ENCODE results near the gene CHST12.

CHST12 gene

DNA sequence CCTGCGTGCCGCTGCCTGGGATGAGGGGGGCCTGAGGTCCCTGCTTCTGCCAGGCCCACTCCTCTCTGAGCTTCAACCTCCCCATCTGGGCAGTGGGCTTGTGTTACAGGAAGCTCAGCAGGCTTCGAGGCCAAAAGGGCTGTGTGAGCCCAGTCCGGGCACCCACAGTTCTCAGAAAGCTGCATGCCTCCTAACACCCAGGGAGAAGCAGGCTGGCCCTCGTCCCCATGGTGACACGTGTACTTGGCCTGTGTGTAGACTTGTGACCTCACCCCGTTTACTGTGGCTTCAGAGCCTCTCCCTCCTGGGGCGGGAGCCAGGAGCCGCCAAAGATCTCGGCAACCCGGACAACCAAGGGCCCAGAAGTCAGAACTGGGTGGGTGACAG lies 75.0 kb downstream of the CHST12 start:
- DNase-seq (ENCODE audit: low read depth in 2 of 2, low spot score in 1 of 2), result no peak

DNA sequence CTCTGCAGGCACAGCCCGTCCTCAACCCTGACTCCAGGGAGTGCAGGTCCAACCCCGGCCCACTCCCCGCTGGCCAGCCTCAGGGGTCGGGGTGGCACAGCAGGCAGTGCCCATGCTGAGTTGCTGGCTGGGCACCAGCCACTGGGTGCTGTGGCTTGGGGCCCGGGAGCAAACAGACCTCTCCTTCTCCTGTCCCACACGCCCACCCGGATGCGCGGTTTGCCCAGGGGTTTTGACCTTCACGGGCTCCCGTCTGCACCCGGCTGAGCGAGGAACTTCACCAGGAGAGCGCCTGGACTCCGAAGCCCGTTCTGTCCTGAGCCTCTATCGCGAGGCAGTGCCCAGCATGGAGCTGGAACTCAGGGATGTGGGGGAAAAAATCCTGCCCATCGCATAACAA lies 75.4 kb downstream of the CHST12 start:
- no peak for DNase-seq (ENCODE audit: low read depth in 2 of 2, low spot score in 1 of 2)

DNA sequence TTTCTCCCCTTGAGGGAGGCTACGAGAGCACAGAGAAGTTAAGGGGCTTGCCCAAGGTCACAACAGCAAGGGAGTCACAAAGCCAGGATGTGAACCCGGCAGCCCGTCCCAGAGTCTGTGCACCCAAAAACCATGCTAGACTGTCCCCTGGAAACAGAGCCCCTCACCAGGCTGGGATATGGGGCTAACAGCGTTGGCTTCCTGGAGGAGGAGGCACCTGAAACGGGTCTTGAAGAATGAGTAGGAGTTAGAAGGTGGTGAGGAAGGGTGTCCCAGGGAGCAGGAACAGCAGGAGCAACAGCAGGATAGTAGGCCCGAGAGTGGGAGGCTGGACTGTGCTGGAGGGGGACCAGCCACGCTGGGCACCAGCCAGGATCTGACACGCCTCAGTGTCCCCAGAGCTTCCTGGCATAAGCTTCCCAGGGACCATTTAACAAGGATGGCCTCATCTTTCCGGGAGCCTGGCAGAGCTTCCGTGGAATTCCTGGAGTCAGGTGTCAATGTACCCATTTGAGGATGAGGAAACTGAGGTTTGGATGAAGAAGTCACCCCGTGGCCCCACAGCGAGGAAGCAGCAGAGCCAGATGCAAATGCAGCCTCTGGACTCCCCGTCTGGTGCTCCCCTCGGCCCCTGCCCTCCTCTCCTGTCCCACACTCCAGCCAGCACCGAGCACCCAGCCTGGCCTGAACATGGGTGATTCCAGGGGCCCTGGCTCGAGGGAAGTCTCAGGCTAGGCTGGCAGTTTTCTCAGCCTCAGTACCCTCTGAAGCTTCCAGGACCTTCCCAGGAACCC lies 76.1 kb downstream of the CHST12 start:
- DNase-seq (ENCODE audit: low read depth in 2 of 2, low spot score in 1 of 2), result no peak

DNA sequence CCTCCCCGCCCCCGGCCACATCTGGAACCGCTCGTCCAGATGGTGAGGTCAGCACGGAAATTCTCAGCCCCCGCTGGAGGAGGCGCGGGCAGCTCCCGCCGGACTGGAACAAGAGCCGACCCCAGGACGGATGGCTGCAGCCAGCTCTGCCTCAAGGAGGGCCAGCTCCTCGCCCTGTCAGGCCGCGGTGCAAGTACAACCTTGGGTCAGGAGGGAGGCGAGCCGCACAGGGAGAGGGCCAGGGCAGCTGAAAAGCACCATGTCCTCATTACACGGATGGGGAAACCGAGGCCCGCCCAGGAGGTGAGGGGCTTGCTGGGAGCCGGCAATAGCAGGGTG lies 76.6 kb downstream of the CHST12 start:
- DNase-seq (ENCODE audit: low read depth in 2 of 2, low spot score in 1 of 2), result no peak

DNA sequence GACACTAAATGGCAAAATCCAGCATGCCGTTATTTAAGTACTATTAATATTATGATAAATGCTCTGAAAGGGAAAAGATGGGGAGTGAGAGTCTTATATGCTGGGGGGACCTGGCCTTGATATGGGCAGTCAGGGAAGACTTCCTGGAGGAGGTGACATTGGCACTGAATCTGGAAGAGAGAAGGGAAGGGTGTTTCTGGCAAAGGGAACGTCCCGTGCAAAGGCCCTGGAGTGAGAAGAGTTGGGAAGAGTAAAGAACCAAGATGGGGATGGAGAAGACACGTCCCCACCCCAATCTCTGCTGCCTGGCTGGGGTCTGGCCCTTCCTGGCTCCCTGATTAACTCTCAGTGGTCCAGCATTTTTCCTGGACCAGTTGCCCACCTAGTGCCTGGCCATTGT lies 77.8 kb downstream of the CHST12 start:
- DNase-seq (ENCODE audit: low read depth in 2 of 2, low spot score in 1 of 2), result no peak

DNA sequence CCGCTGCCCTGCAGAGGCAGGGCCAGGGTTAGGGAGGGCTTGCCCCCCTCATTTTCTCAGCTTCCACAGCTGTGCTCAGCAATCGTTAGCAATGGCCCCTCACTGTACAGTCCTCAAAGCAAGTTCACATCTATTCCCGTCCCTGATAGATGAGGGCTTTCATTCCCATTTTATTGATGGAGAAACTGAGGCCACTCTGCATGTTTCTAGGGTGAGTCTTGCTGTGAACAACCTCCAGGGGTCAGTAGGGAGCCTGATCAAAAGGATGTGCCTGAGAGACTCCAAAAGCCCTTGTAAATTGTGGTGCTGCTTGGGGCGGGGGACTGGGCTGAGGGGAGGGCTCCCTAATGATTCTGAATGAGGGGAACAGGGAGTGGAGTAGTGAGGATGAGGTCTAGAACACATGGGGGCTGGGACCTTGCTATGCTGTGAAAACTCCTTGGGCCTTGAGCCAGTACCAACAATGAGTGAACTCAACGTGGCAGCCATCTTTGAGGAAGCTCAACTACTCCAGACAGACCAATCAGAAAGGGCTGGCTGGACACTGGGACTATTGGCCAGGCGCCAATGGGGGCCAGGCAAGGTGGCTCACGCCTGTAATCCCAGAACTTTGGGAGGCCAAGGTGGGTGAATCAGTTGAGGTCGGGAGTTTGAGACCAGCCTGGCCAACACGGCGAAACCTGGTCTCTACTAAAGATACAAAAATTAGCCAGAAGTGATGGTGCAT lies 79.5 kb downstream of the CHST12 start:
- no peak for DNase-seq (ENCODE audit: low read depth in 2 of 2, low spot score in 1 of 2)

DNA sequence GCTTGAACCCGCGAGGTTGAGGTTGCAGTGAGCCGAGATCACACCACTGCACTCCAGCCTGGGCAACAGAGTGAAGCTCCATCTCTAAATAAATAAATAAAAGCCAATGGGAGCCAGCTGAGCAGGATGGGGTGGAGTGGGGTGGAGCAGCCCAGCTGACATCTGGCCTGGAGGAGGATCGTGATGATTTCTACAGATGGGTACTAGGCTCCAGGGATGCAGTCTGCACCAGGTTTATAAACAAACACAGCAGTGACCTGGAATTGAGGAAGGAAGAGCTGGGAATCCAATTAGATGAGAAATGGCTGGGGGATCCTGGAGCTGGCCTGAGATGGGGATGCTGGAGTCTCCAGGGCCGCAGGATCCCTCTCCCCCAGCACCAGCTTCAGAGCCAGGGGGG lies 80.1 kb downstream of the CHST12 start:
- no peak for DNase-seq (ENCODE audit: low read depth in 2 of 2, low spot score in 1 of 2)

DNA sequence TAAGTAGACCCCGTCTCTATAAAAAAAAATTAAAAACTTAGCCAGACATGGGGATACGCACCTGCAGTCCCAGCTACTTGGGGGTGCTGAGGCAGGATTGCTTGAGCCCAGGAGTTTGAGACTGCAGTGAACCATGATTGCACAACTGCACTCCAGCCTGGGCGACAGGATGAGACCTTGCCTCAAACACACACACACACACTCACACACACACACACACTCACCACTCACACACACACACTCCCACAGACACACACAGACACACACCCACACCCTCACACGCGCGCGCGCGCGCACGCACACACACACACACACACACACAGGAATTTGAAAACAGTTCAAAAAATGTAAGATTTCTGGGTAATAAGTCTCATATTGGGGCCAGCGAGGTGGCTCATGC lies 81.5 kb downstream of the CHST12 start:
- no peak for DNase-seq (ENCODE audit: low read depth in 2 of 2, low spot score in 1 of 2)

DNA sequence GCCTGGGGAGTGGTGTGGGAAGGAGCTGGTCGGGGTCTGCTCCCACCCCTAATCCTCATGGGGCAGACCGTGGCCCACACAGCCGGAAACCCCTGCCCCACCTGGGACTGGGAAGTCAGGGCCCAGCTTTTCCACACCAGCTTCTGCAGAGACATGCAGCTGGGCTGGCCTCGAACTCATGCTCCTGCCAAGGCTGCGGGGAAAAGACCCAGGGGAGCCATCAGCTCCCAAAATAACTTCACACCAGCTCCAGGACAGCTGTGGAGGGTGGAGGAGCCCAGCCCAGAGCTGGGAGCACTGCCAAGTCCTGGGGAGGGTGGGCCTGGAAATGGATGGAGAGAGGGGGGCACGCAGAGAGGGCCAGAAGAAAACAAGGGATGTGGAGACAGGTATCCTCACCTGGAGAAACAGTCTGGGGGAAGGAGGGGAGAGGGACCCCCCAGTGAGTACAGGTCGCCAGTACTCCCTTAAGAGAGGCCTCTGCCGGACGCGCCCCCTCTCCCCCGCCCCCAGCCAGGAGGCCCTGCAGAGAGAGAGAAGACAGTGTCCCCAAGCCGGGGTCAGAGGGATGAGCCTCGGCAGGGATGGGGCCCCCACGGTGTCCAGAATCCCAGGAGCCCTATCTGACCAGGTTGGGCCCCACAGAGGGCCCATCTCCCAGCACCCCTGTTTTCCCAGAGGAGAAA lies 84.3 kb downstream of the CHST12 start:
- no peak for DNase-seq (ENCODE audit: low read depth in 2 of 2, low spot score in 1 of 2)

DNA sequence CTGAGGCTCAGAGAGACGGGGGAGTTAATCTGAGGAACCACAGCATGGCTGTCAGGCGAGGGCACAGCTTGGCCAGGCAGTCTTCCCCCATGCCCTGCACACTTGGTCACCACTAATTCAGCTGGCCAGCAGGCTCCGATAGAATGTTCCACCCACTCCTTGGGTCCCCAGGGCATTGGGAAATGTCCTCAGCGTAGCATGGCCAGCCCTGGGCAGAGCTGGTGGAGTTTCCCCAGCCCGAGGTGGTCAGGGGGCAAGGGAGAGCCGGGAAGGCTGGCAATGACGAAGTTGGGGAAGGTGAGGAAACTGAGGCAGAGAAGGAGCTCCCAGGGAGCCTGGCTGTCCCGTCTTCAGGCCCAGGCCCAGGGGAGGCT lies 84.8 kb downstream of the CHST12 start:
- no peak for DNase-seq (ENCODE audit: low read depth in 2 of 2, low spot score in 1 of 2)

DNA sequence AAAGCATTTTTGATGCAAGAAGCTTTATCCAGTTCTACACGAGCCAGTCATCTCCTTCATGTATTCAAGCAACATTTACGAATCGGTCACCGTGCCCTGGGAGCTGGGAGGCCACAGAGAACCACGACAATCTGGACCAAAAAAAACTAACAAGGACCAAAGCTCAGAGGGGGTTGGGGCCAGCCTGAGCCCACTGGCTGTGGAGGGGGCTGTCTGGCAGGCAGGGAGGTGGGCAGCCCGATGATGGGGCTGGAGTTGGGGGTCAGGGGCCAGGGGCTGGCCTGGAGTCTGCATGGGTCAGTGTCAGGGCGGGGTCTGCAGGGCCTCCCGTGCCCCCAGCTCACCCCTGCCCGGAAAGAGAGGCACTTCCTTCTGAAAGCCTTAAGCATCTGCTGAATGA lies 85.3 kb downstream of the CHST12 start:
- DNase-seq (ENCODE audit: low read depth in 2 of 2, low spot score in 1 of 2), result no peak

DNA sequence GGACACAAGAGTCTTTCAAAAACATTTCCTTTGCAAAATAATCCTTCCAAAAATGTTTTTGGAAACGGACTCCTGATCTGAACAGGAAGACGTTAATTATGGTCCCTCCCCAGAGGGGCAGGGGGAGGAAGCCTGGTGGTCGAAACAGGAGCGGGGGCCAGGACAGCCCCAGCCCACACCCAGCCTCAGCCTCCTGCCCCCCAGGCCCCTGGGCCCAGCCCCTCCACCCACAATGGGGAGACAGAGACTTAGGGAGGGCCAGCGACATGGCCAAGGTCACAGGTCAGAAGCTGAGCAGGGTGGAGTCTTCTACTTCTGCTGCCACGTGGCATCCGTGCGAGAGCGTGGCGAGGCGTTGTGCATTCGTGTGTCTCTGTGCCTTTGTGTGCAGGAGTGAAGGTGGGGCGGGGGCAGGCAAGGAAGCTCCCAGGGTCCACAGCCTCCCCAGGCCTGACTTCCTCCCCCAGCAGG lies 86.8 kb downstream of the CHST12 start:
- no peak for DNase-seq (ENCODE audit: low read depth in 2 of 2, low spot score in 1 of 2)

DNA sequence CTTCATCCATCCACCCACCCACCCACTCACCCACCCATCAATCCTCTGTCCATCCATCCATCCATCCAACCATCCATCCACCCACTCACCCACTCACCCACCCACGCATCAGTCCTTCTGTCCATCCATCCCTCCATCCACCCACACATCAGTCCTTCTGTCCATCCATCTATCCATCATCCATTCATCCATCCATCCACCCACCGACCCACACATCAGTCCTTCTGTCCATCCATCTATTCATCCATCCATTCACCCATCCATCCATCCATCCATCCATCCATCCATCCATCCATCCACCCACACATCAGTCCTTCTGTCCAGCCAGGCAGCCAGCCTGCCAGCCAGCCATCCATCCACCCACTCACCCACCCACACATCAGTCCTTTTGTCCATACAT lies 88.6 kb downstream of the CHST12 start:
- no peak for DNase-seq (ENCODE audit: low read depth in 2 of 2, low spot score in 1 of 2)

DNA sequence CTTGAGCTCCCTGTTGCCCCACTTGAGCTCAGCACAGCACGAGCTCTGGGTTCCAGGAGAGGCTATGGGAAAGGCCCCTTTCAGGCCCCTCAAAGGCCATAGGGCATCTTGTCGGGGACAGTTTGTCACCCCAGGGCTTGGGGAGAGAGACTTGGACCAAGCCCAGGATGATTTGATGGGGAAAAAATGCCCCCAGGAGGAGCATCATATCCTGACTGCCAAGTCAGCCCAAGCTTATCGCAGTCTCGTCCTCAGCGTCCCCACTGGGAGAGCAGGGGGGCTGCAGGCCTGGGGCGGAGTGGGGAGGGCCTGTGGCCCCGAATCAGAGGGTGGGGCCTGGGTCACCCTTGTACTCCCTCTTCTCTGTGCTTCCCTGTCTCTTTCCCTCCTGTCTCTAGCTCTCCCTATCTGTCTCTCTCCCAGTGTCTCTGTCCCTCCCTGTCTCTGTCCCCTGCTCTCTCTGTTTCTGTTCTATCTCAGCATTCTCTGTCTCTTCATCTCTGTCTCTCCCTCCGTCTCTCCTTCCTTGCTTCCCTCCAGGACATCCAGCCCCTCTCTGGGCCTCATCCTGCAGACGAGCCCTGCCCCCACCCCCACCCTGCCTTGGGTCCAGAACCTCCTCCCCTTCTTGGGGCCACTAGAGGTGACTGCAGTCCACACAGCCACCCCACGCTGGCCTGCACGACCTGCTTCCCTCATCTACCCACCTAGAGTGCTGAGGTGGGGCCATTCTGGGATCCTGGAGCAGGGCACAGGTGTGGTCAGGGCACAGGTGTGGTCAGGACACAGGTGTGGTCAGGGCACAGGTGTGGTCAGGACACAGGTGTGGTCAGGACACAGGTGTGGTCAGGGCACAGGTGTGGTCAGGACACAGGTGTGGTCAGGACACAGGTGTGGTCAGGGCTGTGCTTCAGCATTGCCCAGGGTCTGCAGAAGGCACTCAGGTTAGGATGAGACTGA lies 90.1 kb downstream of the CHST12 start:
- DNase-seq (ENCODE audit: low read depth in 2 of 2, low spot score in 1 of 2), result no peak

DNA sequence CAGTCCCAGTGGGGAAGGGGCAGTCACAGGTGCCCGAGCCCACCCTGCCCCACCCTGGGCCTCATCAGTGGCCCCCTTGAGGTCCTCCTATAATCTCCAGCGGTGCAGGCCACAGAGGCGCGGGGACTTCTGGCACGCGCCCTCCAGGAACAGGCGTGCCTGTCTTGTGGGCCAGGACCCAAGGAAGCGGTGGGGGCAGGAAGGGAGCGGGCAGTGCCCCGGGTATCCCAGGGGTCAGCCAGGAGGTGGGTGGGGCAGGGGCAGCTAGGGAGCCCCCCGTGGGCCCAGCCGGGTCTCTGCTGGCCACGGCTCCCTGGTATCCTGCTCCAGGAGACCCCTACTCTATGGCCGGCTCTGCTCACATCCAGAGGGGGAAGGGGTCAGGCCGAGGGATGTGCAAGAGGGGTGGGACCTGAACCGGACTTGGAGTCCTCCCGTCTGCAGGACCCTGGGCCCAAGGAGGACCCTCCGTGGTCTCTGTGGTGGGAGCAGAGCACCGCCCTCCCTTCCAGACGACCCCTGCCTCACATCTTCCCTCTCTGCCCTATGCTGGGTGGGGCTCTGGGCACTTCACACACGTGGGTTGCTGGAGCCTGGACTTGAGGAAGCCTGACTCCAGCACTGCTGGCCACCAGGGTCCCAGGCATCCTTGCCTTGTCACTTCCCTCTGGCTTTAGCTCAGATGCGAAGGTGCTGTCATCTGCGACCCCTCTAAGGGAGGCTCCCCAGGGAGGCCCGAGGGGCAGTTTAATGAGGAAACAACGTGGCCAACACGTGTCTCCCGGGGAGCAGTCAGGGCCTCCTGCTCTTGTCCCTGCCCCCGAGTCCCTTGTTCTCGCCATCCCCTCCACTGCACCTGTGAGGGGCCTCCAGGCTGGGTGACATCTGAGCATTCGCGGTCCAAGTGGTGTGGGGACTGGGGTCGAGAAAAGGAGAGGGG lies 91.0 kb downstream of the CHST12 start:
- DNase-seq (ENCODE audit: low read depth in 2 of 2, low spot score in 1 of 2), result no peak

DNA sequence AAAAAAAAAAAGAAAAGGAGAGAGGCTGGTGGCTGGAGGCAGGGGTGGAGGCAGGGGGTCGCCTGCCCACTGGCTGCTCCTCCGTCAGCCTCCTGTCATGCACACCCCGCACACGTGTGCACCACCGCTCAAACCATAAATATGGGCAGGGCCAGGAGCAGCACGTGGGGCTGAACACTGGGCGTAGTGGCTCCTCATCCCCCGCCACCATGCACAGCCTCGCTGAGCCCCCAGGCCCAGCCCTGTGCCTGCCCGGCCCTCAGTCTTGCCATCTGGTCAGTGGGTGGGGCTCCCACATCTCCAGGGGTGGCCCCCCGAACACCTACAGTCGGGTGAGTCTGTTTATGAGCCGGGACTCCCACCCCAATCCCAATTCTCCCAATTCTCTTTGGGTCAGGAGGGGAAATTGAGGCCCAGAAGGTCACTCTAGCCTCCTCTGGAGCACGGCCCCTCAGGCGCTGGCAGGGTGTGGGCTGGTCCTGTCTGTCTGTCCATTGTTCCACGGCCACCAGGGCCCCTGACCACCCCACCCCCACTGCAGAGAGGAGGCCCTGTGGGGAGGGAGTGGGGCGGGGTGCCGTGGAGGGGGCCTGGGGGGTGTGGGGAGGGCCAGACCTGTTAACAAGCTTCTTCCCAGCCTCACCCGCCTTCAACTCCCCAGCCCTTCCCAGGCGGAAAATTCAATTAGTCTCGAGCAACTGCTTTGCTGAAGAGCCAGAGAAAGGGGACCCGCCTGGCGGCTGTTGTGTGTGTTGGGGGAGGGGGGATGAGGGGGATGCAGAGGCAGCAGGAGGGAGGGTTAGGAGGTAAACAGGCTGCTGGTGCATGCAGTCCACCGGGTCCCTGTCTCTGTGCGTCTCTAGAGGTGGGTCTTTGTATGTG lies 92.2 kb downstream of the CHST12 start:
- DNase-seq (ENCODE audit: low read depth in 2 of 2, low spot score in 1 of 2), result no peak

DNA sequence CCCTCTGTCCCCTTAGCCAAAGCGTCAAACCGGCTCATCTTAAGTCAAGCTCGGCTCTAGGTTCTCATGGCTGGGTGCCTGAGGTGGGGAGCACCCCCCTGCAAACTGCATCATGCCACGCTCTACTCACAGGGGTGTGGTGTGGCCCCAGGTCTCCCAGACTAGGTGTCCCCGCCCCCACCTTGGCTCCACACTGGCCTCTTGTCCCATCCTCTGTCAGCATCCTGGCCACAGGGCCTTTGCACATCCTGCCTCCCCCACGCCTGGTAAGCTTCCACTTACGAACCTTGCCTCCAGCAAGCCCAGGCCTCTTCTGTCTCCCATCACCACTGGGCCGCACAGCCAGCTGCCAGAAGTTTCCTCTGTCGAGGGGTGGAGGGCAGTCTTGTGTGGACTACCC lies 93.0 kb downstream of the CHST12 start:
- no peak for DNase-seq (ENCODE audit: low read depth in 2 of 2, low spot score in 1 of 2)

DNA sequence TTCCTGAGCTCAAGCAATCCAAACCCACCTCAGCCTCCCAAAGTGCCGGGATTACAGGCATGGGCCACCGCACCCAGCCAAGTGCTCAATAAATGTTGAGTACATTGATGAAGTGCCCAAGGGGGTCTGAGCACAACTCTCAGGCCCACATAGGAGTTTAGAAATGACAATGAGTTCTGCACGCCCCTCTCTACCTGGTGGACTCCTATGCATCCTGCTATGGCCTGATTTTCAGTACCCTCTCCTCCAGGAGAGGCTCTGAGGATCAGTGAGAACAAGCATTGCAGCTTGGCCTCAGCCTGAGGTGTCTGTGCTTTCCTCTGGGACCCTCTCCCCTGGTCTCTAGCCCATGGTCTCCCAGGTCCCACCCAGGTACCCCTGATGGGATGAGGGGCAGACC lies 93.7 kb downstream of the CHST12 start:
- DNase-seq (ENCODE audit: low read depth in 2 of 2, low spot score in 1 of 2), result no peak

Data from stimulated activated CD8-positive, alpha-beta memory T cell treated with anti-CD3 and anti-CD28 coated beads, Interleukin-4, amount 100 ng/mL, for 4 hours (primary cell).